GM21390 (cell line): Measurements from ENCODE around the gene CRELD2.

Experiments used
- ATAC-seq: cut with Tn5 transposase; IDR thresholded peaks from one replicate; pipeline ENCODE4 v1.9.1; 2021; ENCODE audit not compliant: unreplicated experiment

CRELD2 gene

GRCh38 chr22:49928555-49929210 lies 10.2 kb downstream of the CRELD2 start:
- no peak for ATAC-seq

GRCh38 chr22:49929211-49929979 lies 11.0 kb downstream of the CRELD2 start:
- ATAC-seq, result no peak

GRCh38 chr22:49929994-49930575 lies 11.7 kb downstream of the CRELD2 start:
- no peak for ATAC-seq

GRCh38 chr22:49930596-49931412 lies 12.4 kb downstream of the CRELD2 start:
- ATAC-seq, result no peak

- ATAC-seq, result no peak
Observed at GRCh38 chr22:49933236-49934159, 15.1 kb downstream of the CRELD2 start.

GRCh38 chr22:49934160-49934890 lies 15.9 kb downstream of the CRELD2 start:
- ATAC-seq, result no peak

GRCh38 chr22:49934891-49935557 lies 16.6 kb downstream of the CRELD2 start:
- ATAC-seq, result no peak

- no peak for ATAC-seq
Observed at GRCh38 chr22:49935561-49935960, 17.1 kb downstream of the CRELD2 start.

GRCh38 chr22:49936018-49936972 lies 17.9 kb downstream of the CRELD2 start:
- ATAC-seq, result peak; percentile 56

GRCh38 chr22:49936973-49937757 lies 18.7 kb downstream of the CRELD2 start:
- ATAC-seq, result no peak

- no peak for ATAC-seq
Observed at GRCh38 chr22:49937758-49938564, 19.5 kb downstream of the CRELD2 start.

- ATAC-seq, result no peak
Observed at GRCh38 chr22:49938565-49939136, 20.2 kb downstream of the CRELD2 start.

GRCh38 chr22:49941507-49942316 lies 23.3 kb downstream of the CRELD2 start:
- ATAC-seq, result no peak

- no peak for ATAC-seq
Observed at GRCh38 chr22:49942565-49943404, 24.4 kb downstream of the CRELD2 start.
